H1 (cell line): ENCODE results near the gene CWC27.

Source experiments
- BCL11A ChIP-seq, 2 experiments: IDR thresholded peaks; one replicate each; pipeline ENCODE4 v1.6.1; 2011; ENCODE audit warnings: low read depth in 2 of 2, low read length in 2 of 2, mild to moderate bottlenecking in 2 of 2
- CHD1 ChIP-seq: IDR thresholded peaks from 2 replicates; pipeline ENCODE4 v1.6.1; 2012; ENCODE audit warnings: low read depth, low read length, improper control_type of control experiment
- EP300 ChIP-seq, 2 experiments: IDR thresholded peaks; 1 replicate in 1 of 2; 2 replicates in 1 of 2; pipeline ENCODE4 v1.6.1; 2011 to 2012; ENCODE audit warnings: low read depth in 2 of 2, low read length in 2 of 2, mild to moderate bottlenecking in 2 of 2, borderline replicate concordance in 1 of 2, inconsistent platforms in 1 of 2, moderate library complexity in 1 of 2
- EZH2 ChIP-seq: fragments of 200-600 bp; sonication (generic); IDR thresholded peaks from 2 replicates; pipeline ENCODE4 v1.7.1; 2012; ENCODE audit warnings: low read depth, mild to moderate bottlenecking, moderate library complexity, low read length, inconsistent platforms; ENCODE audit not compliant: severe bottlenecking
- HDAC2 ChIP-seq, 2 experiments: fragments of 300-600 bp in 1 of 2; sonication (generic) in 1 of 2; IDR thresholded peaks; 2 replicates each; pipeline ENCODE4 v1.6.1; 2011 to 2012; ENCODE audit warnings: low read depth in 2 of 2, low read length in 2 of 2, mild to moderate bottlenecking in 2 of 2, moderate library complexity in 2 of 2, borderline replicate concordance in 1 of 2, inconsistent platforms in 1 of 2
- KDM1A ChIP-seq: fragments of 200-600, 300-600 bp; sonication (generic); IDR thresholded peaks from 2 replicates; pipeline ENCODE4 v1.7.1; 2016; ENCODE audit warnings: mild to moderate bottlenecking, low read length, borderline replicate concordance
- NRF1 ChIP-seq: IDR thresholded peaks from 2 replicates; pipeline ENCODE4 v1.6.1; 2011; ENCODE audit warnings: mild to moderate bottlenecking, low read depth, low read length, improper control_type of control experiment
- POLR2A ChIP-seq, 2 experiments: IDR thresholded peaks; 1 replicate in 1 of 2; 2 replicates in 1 of 2; pipeline ENCODE4 v1.6.1; 2011; ENCODE audit warnings: low read depth in 2 of 2, low read length in 2 of 2, mild to moderate bottlenecking in 2 of 2; ENCODE audit errors: control extremely low read depth in 1 of 2
- POLR2AphosphoS5 ChIP-seq: IDR thresholded peaks from 2 replicates; pipeline ENCODE4 v1.6.1; 2011; ENCODE audit warnings: low read depth, low read length
- TF ChIP-seq, protein P1 (sequence below), 3 experiments: IDR thresholded peaks; 1 replicate in 2 of 3; 2 replicates in 1 of 3; pipeline versions ENCODE4 v1.5.1 to v1.6.1; 2011; ENCODE audit warnings: low read length in 3 of 3, mild to moderate bottlenecking in 3 of 3, inconsistent platforms in 2 of 3, low read depth in 1 of 3, moderate library complexity in 1 of 3; ENCODE audit not compliant: insufficient read depth in 1 of 3; ENCODE audit errors: control extremely low read depth in 1 of 3

DNA sequence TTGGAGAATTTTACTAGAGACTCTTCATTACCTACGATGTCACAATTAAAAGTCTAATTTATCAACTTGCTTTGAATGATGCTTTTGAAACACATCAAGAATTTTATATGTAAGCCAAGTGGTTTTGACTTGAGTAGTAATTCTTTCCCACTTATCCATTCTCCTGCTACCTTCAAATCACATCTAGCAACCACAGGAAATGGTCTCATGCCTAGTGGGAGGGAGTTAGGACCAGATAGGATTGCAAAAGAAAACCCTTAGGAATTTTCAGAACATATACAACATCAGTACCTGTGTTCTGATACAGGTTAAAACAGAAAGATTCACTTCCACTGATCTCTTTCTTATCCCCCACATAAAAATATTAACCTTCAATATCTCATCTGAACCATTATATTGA lies 260.4 kb downstream of the CWC27 start:
- no peak for TF ChIP-seq POLR2A (IDR thresholded peaks at IDR 0.05; ENCODE audit: control extremely low read depth in 1 of 2, low read depth in 2 of 2, low read length in 2 of 2)
- no peak for TF ChIP-seq HDAC2 (IDR thresholded peaks at IDR 0.05; ENCODE audit: borderline replicate concordance in 1 of 2, low read depth in 2 of 2, low read length in 2 of 2)
- TF ChIP-seq BCL11A (IDR thresholded peaks at IDR 0.05; ENCODE audit: low read depth in 2 of 2, low read length in 2 of 2): no peak
- no peak for TF ChIP-seq EP300 (IDR thresholded peaks at IDR 0.05; ENCODE audit: borderline replicate concordance in 1 of 2, low read depth in 2 of 2, low read length in 2 of 2)
- TF ChIP-seq POLR2AphosphoS5: no peak
- TF ChIP-seq, protein P1, sequence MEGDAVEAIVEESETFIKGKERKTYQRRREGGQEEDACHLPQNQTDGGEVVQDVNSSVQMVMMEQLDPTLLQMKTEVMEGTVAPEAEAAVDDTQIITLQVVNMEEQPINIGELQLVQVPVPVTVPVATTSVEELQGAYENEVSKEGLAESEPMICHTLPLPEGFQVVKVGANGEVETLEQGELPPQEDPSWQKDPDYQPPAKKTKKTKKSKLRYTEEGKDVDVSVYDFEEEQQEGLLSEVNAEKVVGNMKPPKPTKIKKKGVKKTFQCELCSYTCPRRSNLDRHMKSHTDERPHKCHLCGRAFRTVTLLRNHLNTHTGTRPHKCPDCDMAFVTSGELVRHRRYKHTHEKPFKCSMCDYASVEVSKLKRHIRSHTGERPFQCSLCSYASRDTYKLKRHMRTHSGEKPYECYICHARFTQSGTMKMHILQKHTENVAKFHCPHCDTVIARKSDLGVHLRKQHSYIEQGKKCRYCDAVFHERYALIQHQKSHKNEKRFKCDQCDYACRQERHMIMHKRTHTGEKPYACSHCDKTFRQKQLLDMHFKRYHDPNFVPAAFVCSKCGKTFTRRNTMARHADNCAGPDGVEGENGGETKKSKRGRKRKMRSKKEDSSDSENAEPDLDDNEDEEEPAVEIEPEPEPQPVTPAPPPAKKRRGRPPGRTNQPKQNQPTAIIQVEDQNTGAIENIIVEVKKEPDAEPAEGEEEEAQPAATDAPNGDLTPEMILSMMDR (IDR thresholded peaks at IDR 0.05; ENCODE audit: control extremely low read depth in 1 of 3, insufficient read depth in 1 of 3, low read depth in 1 of 3, low read length in 3 of 3): no peak
- TF ChIP-seq NRF1: no peak
- TF ChIP-seq EZH2: no peak
- TF ChIP-seq KDM1A: no peak
- no peak for TF ChIP-seq CHD1
